ENCODE measurements around the gene VPS45. TPM values are rescaled to one million over a fixed set of nuclear protein-coding genes. Genes with fewer than 3 reads are reported as not detected.

VPS45 gene
- total and polyA plus RNA-seq, 2 of the 4 experiments (the other 2 are of a cell fraction), result 32.4 to 33.3 TPM

GRCh38 chr1:150067184-150068108 is at the start of gene VPS45 (continued):
- TF ChIP-seq ELK1 (IDR thresholded peaks at IDR 0.05; ENCODE audit: borderline replicate concordance, low read depth, low read length) (no peak), MXI1 (IDR thresholded peaks at IDR 0.05; ENCODE audit: borderline replicate concordance, low read depth, low read length) (peak; percentile 57)

GRCh38 chr1:150018165-150018564 is 49.4 kb upstream of the VPS45 start:
- no peak overlapping the region for H3K23ac ChIP-seq (ENCODE audit: low read depth, low read length)
- H3K4me3 ChIP-seq (ENCODE audit: insufficient read depth, low read depth, low read length), result no peak overlapping the region
- no peaks in the 10 kb centered on the region for H3K27me3 ChIP-seq (ENCODE audit: control insufficient read depth, insufficient read depth, low read length)
- H3K27ac ChIP-seq (ENCODE audit: insufficient read depth, low read length), result no peak overlapping the region
- H4K20me1 ChIP-seq (ENCODE audit: insufficient read depth, low read length), result no peaks in the 10 kb centered on the region
- no peak overlapping the region for H3K14ac ChIP-seq (replicated peaks; ENCODE audit: low read depth, low read length)
- no peaks in the 10 kb centered on the region for H3K36me3 ChIP-seq (ENCODE audit: control insufficient read depth, insufficient read depth, low read length)
- no peak overlapping the region for H3K56ac ChIP-seq (ENCODE audit: extremely low read depth, insufficient read depth, low read length)
- H4K91ac ChIP-seq (ENCODE audit: insufficient read depth, low read depth, low read length), result no peak overlapping the region
- POLR2A ChIA-PET (ENCODE audit: unreplicated experiment), result no interaction called here
- dilution Hi-C loops (cut with HindIII; ENCODE audit: low sequenced_read_pairs, unreplicated experiment) (no loop called here), in situ Hi-C loops (cut with MboI; ENCODE audit: low sequenced_read_pairs) (no loop called here), intact Hi-C loops (cut with micrococcal nuclease) (no loop called here)
- H3K4ac ChIP-seq (ENCODE audit: low read depth, low read length), result no peak overlapping the region
- H3K9me1 ChIP-seq (ENCODE audit: insufficient read depth, low read length), result 0 out of 2 replicates have a peak, but pooled peaks cover 3% of the 10 kb centered on the region
- DNase-seq, result no peak
- H2BK120ac ChIP-seq (ENCODE audit: low read depth, low read length), result no peak overlapping the region
- H3K4me1 ChIP-seq (ENCODE audit: control insufficient read depth, insufficient read depth, low read length), result no peaks in the 10 kb centered on the region
- H4K8ac ChIP-seq (ENCODE audit: low read depth in 2 of 2, low read length in 2 of 2), result no peak overlapping the region
- BruUV-seq (replicated peaks), result no TSS peak
- H3K9ac ChIP-seq (ENCODE audit: low read depth, low read length), result no peak overlapping the region
- no peak overlapping the region for H2AK5ac ChIP-seq (ENCODE audit: low read depth, low read length)
- no peak overlapping the region for H3K18ac ChIP-seq (ENCODE audit: low read depth, low read length)
- WGBS, 2 experiments (ENCODE audit: extremely low coverage in 2 of 2, insufficient read length in 1 of 2), result 100% methylated on average over 1 of the region's 4 CpGs; no CpG with 5 or more reads in 1 of the 2 experiments
- no peak overlapping the region for H3K4me2 ChIP-seq (ENCODE audit: low read depth, low read length)
- no peak overlapping the region for H2BK5ac ChIP-seq (ENCODE audit: low read depth, low read length, poor library complexity, severe bottlenecking)
- ATAC-seq (ENCODE audit: low read depth), result no peak
- no peak overlapping the region for H4K5ac ChIP-seq (ENCODE audit: low read depth, low read length)
- H3K79me1 ChIP-seq (ENCODE audit: low read depth in 1 of 2, low read length in 2 of 2), result no peaks in the 10 kb centered on the region
- no peak overlapping the region for H2AFZ ChIP-seq (replicated peaks; ENCODE audit: low read length, poor library complexity)
- H2AK9ac ChIP-seq (replicated peaks; ENCODE audit: low read depth, low read length, poor library complexity), result no peak overlapping the region
- CTCF ChIA-PET, result no interaction called here
- H3K9me3 ChIP-seq (ENCODE audit: control insufficient read depth, insufficient read depth, low read length), result no peaks in the 10 kb centered on the region
- no peak overlapping the region for H2BK20ac ChIP-seq (ENCODE audit: low read depth, low read length)
- no peak overlapping the region for H2BK15ac ChIP-seq (ENCODE audit: low read depth, low read length)
- no peak for TF ChIP-seq POLR2A (IDR thresholded peaks at IDR 0.05; ENCODE audit: low read depth, low read length)
- no peak for TF ChIP-seq RFX5 (IDR thresholded peaks at IDR 0.05; ENCODE audit: low read depth, low read length)
- TF ChIP-seq MAZ (IDR thresholded peaks at IDR 0.05; ENCODE audit: borderline replicate concordance, low read depth, low read length), result no peak
- TF ChIP-seq USF2 (IDR thresholded peaks at IDR 0.05; ENCODE audit: low read depth, low read length), result no peak
- no peak for TF ChIP-seq CTCF (conservative IDR thresholded peaks at IDR 0.05; ENCODE audit: low read depth, low read length)
- TF ChIP-seq FOS (IDR thresholded peaks at IDR 0.05; ENCODE audit: low read depth, low read length), result no peak
- no peak for TF ChIP-seq BHLHE40 (IDR thresholded peaks at IDR 0.05; ENCODE audit: low read depth, low read length)
- no peak for TF ChIP-seq RCOR1 (IDR thresholded peaks at IDR 0.05; ENCODE audit: insufficient replicate concordance, low read length)
- TF ChIP-seq SMC3 (IDR thresholded peaks at IDR 0.05; ENCODE audit: low read depth, low read length), result no peak
- TF ChIP-seq MXI1 (IDR thresholded peaks at IDR 0.05; ENCODE audit: borderline replicate concordance, low read depth, low read length), result no peak
